ENCODE measurements around the gene LITAF. TPM values are rescaled to one million over a fixed set of nuclear protein-coding genes. Genes with fewer than 3 reads are reported as not detected.

The LITAF gene
- polyA plus RNA-seq, 1 donor (not counting 4 experiments of a cell fraction or from before 2014, with no cell fraction given), result 85.4 TPM

- no peaks in the 10 kb centered on the region for H3K36me3 ChIP-seq (ENCODE audit: control insufficient read depth in 2 of 2, extremely low read depth in 1 of 2, insufficient read depth in 2 of 2, low read length in 2 of 2)
- no peaks in the 10 kb centered on the region for H3K79me2 ChIP-seq (ENCODE audit: control insufficient read depth, insufficient read depth, low read length)
- no peaks in the 10 kb centered on the region for H3K27me3 ChIP-seq (ENCODE audit: control insufficient read depth, extremely low read depth, insufficient read depth, low read length)
- H3K9ac ChIP-seq (ENCODE audit: control insufficient read depth, extremely low read depth, insufficient read depth, low read length), result no peak overlapping the region
- H3K4me2 ChIP-seq (ENCODE audit: control insufficient read depth, extremely low read depth, insufficient read depth, low read depth, low read length), result no peak overlapping the region
- H4K20me1 ChIP-seq (ENCODE audit: control insufficient read depth, extremely low read depth, insufficient read depth, low read length), result no peaks in the 10 kb centered on the region
- dilution Hi-C loops (cut with MboI; ENCODE audit: extremely low pct_ligation_motif_present, low sequenced_read_pairs), result no loop called here
- no peaks in the 10 kb centered on the region for H3K9me3 ChIP-seq (ENCODE audit: control insufficient read depth, low read depth, low read length)
- no peak for FAIRE-seq
- H3K4me3 ChIP-seq (ENCODE audit: control insufficient read depth in 2 of 3, extremely low read depth in 1 of 3, insufficient read depth in 2 of 3, low read depth in 1 of 3, low read length in 3 of 3), result no peak overlapping the region
- no peak overlapping the region for H3K27ac ChIP-seq (ENCODE audit: control insufficient read depth, insufficient read depth, low read length)
- no peak overlapping the region for H2AFZ ChIP-seq (ENCODE audit: control insufficient read depth, low read length)
- H3K9me1 ChIP-seq (ENCODE audit: control insufficient read depth, extremely low read depth, insufficient read depth, low read length), result no peaks in the 10 kb centered on the region
- DNase-seq (ENCODE audit: low read depth, low spot score), result no peak
- peaks cover 25% of the 10 kb centered on the region for H3K4me1 ChIP-seq (ENCODE audit: control insufficient read depth, extremely low read depth, insufficient read depth, low read length)
- no peak for TF ChIP-seq EZH2 (IDR thresholded peaks at IDR 0.05; ENCODE audit: low read length)
- no peak for TF ChIP-seq CTCF (optimal IDR thresholded peaks at IDR 0.05 in 1 of 3, IDR thresholded peaks at IDR 0.05 in 1 of 3, conservative IDR thresholded peaks at IDR 0.05 in 1 of 3; ENCODE audit: extremely low read depth in 1 of 3, insufficient read depth in 2 of 3, low read length in 3 of 3)
These were observed 29.2 kb upstream of the LITAF start for GRCh38 chr16:11615748-11616447.

GRCh38 chr16:11614587-11615175, 28.0 kb upstream of the LITAF start:
- H3K9me1 ChIP-seq (ENCODE audit: control insufficient read depth, extremely low read depth, insufficient read depth, low read length), result no peaks in the 10 kb centered on the region
- H4K20me1 ChIP-seq (ENCODE audit: control insufficient read depth, extremely low read depth, insufficient read depth, low read length), result no peaks in the 10 kb centered on the region
- no peak for TF ChIP-seq EZH2 (IDR thresholded peaks at IDR 0.05; ENCODE audit: low read length)
- no peak for TF ChIP-seq CTCF (optimal IDR thresholded peaks at IDR 0.05 in 1 of 3, IDR thresholded peaks at IDR 0.05 in 1 of 3, conservative IDR thresholded peaks at IDR 0.05 in 1 of 3; ENCODE audit: extremely low read depth in 1 of 3, insufficient read depth in 2 of 3, low read length in 3 of 3)
- DNase-seq (ENCODE audit: low read depth, low spot score) (no peak), FAIRE-seq (no peak)
- no peaks in the 10 kb centered on the region for H3K79me2 ChIP-seq (ENCODE audit: control insufficient read depth, insufficient read depth, low read length)
- dilution Hi-C loops (cut with MboI; ENCODE audit: extremely low pct_ligation_motif_present, low sequenced_read_pairs), result no loop called here
- H3K9ac ChIP-seq (ENCODE audit: control insufficient read depth, extremely low read depth, insufficient read depth, low read length), result no peak overlapping the region
- H3K27me3 ChIP-seq (ENCODE audit: control insufficient read depth, extremely low read depth, insufficient read depth, low read length), result no peaks in the 10 kb centered on the region
- H3K4me1 ChIP-seq (ENCODE audit: control insufficient read depth, extremely low read depth, insufficient read depth, low read length), result peaks cover 25% of the 10 kb centered on the region
- no peak overlapping the region for H3K4me3 ChIP-seq (ENCODE audit: control insufficient read depth in 2 of 3, extremely low read depth in 1 of 3, insufficient read depth in 2 of 3, low read depth in 1 of 3, low read length in 3 of 3)
- H2AFZ ChIP-seq (ENCODE audit: control insufficient read depth, low read length), result no peak overlapping the region
- H3K9me3 ChIP-seq (ENCODE audit: control insufficient read depth, low read depth, low read length), result no peaks in the 10 kb centered on the region
- H3K27ac ChIP-seq (ENCODE audit: control insufficient read depth, insufficient read depth, low read length), result no peak overlapping the region
- no peaks in the 10 kb centered on the region for H3K36me3 ChIP-seq (ENCODE audit: control insufficient read depth in 2 of 2, extremely low read depth in 1 of 2, insufficient read depth in 2 of 2, low read length in 2 of 2)
- H3K4me2 ChIP-seq (ENCODE audit: control insufficient read depth, extremely low read depth, insufficient read depth, low read depth, low read length), result no peak overlapping the region

Measured in keratinocyte (primary cell).